ENCODE results near the gene BLVRB. TPM values are rescaled to one million over a fixed set of nuclear protein-coding genes. Genes with fewer than 3 reads are reported as not detected.

The BLVRB gene
- total RNA-seq, 1 donor from 2014 or later: 132 TPM

- H3K9me3 ChIP-seq: no peaks in the 10 kb centered on the region
- no peaks in the 10 kb centered on the region for H3K27me3 ChIP-seq
- TF ChIP-seq CTCF (IDR thresholded peaks at IDR 0.05): no peak
- intact Hi-C loops (cut with DNase I): no loop called here
- peak within 1 kb of the TSS; percentile 95 for H3K4me3 ChIP-seq
- peak within 1 kb of the TSS; percentile 95 for H3K27ac ChIP-seq
- peak; percentile 99 for DNase-seq
- ATAC-seq: peak; percentile 89
- peaks cover 40% of the 10 kb centered on the region for H3K36me3 ChIP-seq
- H3K4me1 ChIP-seq: peaks cover 17% of the 10 kb centered on the region
Observed at GRCh38 chr19:40444000-40444824, 21.3 kb downstream of the BLVRB start, which contains the start of gene SERTAD3. Gene SERTAD3, minus strand, starts transcription at chr19:40444335. Its CDS starts 2,255 bp downstream, at chr19:40442080.

DNA sequence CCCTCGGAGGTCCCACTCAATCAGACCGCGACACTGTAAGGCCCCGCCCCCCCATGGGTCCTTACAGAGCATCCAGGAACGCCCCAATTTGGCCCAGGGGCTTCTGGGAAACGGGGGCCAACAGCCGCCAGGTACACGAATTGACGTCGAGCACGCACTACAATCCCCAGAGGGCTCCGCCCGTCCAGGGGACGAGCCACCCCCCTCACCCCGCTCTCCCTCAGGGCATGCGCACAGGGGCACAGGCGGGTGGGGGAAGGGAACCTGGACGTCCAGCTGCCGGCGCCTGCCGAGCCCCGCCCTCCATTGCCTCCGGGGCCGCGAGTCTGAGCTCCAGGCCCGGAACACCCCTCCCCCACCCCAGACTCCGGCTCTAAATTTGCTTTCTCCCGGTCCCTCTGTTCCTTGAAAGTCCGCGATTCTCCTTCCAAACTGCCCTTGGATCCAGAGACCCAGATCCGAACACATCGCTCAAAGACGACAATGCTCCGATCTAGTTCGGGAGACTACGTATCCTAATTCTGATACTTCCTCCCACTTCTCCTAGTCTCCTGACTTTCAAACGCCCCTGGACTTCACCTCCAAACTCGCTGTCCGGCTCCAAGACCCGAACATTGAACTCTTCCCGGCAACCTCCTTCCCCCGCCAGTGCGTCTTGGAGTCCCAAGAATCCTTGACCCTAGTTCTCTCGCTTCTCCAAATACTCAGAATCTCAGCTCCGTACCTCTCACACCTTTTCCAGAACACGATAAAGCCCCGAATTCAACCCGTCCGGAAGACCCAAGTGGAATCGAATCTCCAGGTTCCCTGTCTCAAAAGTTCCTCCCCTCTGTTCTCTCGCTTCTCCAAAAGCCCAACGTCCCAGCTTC is 22.2 kb downstream of the BLVRB start:
- no peaks in the 10 kb centered on the region for H3K27me3 ChIP-seq
- H3K27ac ChIP-seq: peak overlapping the region; percentile 95
- no peaks in the 10 kb centered on the region for H3K9me3 ChIP-seq
- peaks cover 33% of the 10 kb centered on the region for H3K36me3 ChIP-seq
- DNase-seq: peak; percentile 99
- peaks cover 17% of the 10 kb centered on the region for H3K4me1 ChIP-seq
- peak overlapping the region; percentile 95 for H3K4me3 ChIP-seq
- no peak for TF ChIP-seq CTCF (IDR thresholded peaks at IDR 0.05)
- intact Hi-C loops (cut with DNase I): no loop called here
- peak; percentile 92 for ATAC-seq

- intact Hi-C loops (cut with DNase I): no loop called here
- Histone ChIP-seq H3K4me3 (peak overlapping the region; percentile 95), H3K27ac (peak overlapping the region; percentile 59), H3K36me3 (peaks cover 25% of the 10 kb centered on the region), H3K9me3 (no peaks in the 10 kb centered on the region), H3K27me3 (no peaks in the 10 kb centered on the region), H3K4me1 (peaks cover 17% of the 10 kb centered on the region)
- TF ChIP-seq CTCF (IDR thresholded peaks at IDR 0.05): no peak
- DNase-seq (no peak), ATAC-seq (no peak)
Observed at GRCh38 chr19:40442328-40443130, 23.0 kb downstream of the BLVRB start.

DNA sequence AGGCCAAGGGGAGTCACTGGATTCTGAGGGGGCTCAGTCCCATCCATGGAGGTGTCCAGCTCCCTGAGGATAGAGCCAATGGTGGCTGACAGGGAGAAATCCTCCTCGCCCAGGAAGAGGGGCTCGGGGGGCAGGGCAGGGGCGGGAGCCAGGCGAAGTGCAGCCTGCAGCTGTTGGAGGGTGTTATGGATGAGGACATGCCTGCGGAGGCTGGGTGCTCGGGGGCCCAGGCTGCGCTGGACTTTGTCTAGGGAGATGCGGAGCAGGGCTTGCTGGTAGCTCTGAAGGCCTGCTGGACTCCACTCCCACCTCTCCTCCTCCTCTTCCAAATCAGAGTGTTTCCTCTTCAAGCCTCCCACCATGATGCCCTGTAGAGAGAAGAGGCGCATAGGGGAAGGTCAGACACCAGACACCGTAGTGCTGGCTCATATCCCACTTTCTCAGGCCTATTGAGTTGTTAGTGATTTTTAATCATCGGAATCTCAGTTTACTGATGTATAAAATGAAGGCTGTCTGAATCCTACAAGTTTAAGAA is 23.8 kb downstream of the BLVRB start:
- H3K36me3 ChIP-seq: peaks cover 19% of the 10 kb centered on the region
- H3K4me3 ChIP-seq: no peak overlapping the region
- no peaks in the 10 kb centered on the region for H3K27me3 ChIP-seq
- H3K4me1 ChIP-seq: peaks cover 17% of the 10 kb centered on the region
- H3K9me3 ChIP-seq: no peaks in the 10 kb centered on the region
- DNase-seq (no peak), ATAC-seq (no peak)
- no peak overlapping the region for H3K27ac ChIP-seq
- TF ChIP-seq CTCF (IDR thresholded peaks at IDR 0.05): no peak
- intact Hi-C loops (cut with DNase I): no loop called here

- intact Hi-C loops (cut with DNase I): no loop called here
- Histone ChIP-seq H3K36me3 (peaks cover 19% of the 10 kb centered on the region), H3K27me3 (no peaks in the 10 kb centered on the region), H3K27ac (no peak overlapping the region), H3K4me1 (peaks cover 22% of the 10 kb centered on the region), H3K9me3 (no peaks in the 10 kb centered on the region), H3K4me3 (no peak overlapping the region)
- no peak for ATAC-seq
- DNase-seq: no peak
- no peak for TF ChIP-seq CTCF (IDR thresholded peaks at IDR 0.05)
Observed at GRCh38 chr19:40438284-40438683, 27.3 kb downstream of the BLVRB start.
